T-helper 2 cell treated with Interferon-gamma antibody and Interleukin-4, amounts not matched to agents 100 ng/mL and 5 ng/mL, for 36 hours (primary cell): ENCODE measurements around the gene GLS. TPM values are rescaled to one million over a fixed set of nuclear protein-coding genes. Genes with fewer than 3 reads are reported as not detected.

Experiments
- intact Hi-C: fragments of 100-400 bp; cut with micrococcal nuclease; formaldehyde crosslinking; loops from one replicate; pipeline ENCODE4 v1.15.1; 2023
- total RNA-seq: library from RNA; stranded (reverse); gene quantifications from 2 replicates; pipeline ENCODE4 v1.2.3, GENCODE V29; 2022

Gene GLS
- 159 and 173 TPM in 2 replicates for total RNA-seq

DNA sequence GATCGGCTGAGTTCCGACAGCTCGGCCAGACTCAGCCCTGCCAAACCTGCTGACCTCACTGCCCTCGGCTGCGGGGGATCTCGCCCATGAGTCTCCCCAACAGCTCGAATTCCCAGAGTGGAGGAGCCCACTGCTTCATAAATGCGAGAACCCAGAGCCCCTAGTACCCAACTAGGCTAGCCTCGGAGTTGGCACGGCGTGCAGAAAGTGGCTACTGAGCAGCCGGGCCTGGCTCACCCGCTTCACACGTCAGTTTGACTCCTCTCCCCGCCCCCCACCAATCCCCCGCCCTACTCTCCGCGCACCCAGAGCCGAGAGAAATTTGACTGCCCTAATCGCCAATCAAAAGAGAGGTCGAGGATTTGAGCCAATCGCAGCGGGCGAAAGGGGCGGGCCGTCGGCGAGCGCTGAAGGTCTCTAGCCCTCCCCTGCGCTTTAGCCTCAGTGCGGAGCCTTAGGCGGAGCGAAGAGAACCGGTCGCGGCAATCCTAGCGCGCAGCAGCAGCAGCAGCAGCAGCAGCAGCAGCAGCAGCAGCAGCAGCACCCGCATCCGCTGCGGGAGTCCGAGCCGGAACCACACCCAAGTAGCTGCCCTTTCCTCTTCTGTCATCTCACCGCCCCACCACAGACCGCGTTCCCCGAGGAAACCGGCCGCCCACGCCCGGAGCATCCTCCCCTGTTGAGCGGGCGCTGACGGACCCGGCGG lies at the start of gene GLS:
Gene GLS, plus strand, starts transcription at position 444 of the 706 bp plus-strand sequence. CDS start 264 bp downstream, outside the sequence.
- intact Hi-C loops = loop anchor here (1.0 to 5.0 kb wide), 7 partner anchors 134 to 1440 kb away; partner anchors contain the start of genes ASNSD1, NAB1, ORMDL1 and PMS1

DNA sequence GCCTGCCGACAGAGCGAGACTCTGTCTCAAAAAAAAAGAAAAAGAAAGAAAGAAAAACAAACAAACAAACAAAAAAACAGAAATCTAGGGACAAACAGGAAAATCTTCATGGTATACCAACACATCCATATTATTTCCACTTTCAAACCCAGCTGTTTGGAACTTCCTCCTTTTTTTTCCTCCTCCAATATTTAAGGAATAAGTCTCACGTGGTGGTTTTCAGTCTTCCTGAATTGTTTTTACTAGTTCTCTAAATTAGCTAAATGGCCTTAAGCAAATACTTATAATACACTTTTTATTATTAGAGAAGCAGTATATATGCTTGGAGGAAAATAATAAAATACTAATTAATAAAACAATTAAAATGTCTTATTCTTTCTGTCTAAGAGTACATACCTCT lies 48.7 kb upstream of the GLS start:
- intact Hi-C loops = no loop called here

DNA sequence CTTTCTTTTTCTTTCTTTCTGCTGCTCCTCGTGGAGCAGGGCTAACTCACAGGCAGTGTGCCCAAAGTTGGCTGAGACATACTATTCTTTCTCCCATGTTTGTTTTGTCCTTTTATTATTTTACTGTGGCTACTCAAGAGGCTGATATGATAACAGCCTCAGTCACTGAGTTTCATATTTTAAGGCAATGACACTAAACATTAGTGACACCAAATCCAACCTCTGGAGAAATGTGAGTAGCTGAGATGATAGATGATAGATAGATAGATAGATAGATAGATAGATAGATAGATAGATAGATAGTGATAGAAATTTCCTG lies 45.8 kb upstream of the GLS start:
- intact Hi-C loops = no loop called here

DNA sequence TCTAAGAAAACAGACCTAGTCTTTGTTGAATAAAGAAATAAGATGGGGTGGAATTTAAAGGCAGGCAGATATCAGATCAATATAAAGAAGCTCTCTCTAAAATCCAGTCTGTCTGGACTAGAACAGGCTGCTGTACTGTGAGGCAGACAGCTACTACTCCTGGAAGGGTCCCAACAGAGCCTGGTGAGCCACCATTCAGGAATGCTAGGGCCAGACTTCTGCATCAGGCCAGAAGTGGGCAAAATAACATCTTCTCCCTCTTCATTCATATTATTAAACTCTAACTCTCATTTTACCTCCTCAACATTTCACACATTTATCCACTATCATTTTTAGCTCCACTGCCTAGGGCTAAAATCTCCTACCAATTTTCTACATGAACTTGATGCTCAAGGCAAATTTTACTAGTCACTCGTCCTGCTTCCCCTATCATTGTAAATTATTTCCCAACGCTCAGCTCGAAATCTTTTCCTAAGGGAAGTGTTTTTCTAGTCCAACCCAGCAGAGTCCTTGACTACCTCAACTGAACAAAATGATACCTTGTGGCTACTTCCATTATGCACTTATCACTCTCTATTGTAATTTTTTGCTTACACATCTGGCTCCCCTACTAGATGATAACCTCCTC lies 45.2 kb upstream of the GLS start:
- intact Hi-C loops = no loop called here

DNA sequence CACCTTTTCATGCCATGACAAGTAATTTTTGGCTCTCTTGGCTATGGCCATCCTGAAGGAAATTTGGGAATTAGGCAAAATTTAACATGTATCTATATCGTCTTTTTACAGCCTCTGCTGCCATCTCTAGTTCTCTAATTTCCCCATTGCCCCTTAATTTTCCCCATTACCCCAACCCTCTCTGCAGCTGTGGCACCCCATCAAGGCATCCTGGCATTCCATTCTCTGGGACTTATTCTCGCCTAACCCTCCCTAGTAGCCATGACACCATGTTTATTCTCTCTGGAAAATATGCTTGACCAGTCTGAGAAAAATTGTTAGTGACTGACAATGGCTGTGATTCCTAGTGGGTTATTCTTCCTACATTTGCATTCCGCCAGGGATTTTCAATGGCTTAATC lies 43.9 kb upstream of the GLS start:
- intact Hi-C loops = no loop called here

GRCh38 chr2:190837420-190837819 lies 43.2 kb upstream of the GLS start:
- intact Hi-C loops = no loop called here

- intact Hi-C loops = no loop called here
Measured at GRCh38 chr2:190837952-190838361, 42.7 kb upstream of the GLS start.

DNA sequence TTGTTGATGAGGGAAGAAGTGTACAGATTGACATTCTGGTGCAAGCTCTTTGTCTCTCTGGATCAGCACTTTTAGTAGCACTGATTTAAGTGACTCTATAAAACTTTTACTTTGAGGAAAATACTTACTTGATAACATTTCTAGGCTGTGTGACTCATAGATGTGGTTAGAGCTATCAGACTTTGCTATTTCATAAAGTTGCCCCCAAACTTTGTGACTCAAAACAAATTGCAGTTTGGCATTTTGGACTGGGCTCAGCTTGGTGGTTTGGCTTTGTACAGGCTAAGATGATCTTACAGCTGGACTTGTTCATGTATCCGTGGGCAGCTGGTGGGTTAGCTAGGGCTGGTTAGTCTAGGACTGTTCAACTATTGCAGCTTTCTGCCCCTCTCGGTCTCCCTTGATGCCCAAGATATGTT lies 42.1 kb upstream of the GLS start:
- intact Hi-C loops = no loop called here

DNA sequence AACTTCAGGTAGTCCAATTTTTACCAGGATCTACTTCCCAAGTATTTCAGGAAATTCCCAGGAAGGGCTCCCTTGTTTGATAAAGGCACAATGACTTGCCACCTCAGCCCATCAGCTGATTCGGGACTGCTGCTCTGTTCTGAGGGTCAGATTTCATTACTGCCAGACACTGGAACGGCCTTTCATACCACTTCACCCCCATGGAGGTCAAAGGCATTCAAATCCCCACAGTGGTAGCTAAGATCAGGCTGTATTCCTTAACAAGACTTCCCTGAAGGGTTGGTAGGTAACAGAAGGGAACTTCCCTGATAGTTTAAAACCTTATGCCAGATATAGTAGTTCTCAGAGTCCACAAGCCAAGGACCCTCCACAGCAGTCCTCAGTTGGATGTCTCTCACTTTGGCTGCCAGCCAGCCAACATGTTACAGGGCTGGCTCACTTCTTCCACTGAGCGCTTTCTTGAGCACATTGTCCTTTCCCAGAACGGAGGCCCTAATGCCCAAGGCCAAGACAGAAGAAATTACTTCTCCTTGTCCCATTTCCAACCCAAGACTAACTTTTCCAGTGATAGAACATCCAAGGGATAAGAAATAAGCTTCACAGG lies 40.0 kb upstream of the GLS start:
- intact Hi-C loops = no loop called here

DNA sequence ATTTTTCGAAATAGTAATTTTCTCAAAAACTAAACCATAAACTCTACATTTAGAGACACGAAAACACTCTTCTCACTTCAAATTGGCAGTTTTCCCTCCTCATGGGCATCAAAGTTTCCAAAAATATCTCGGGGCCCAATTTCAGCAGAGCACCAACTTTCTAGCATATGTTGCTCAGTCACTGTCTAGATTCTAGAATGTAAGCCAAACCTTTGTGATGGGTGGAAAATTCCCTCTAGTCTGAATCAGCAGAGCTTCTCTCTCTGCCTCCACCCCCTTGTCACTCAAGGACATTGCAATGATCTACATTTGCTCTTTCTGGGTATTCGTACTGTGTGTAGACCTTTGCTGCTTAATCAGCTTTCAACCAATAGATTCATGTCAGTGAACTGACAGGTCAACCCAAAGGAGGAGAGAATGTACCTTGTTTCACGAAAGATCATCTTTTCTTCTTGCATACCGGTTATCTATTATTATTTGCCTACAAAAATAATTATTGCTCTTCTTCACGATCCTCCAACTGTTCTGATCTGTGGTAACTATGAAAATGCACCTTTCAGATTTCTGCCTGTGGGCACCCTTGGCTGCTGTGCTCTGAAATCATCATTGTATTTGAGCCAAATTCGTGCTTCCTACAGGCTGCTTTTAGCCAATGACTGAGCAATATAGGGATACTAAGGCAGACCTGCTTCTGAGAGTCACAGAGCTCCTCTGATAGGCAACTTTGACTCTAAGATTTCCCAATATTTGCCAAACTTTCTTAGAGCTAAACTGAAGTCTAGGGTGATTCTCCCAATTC lies 38.7 kb upstream of the GLS start:
- intact Hi-C loops = no loop called here

DNA sequence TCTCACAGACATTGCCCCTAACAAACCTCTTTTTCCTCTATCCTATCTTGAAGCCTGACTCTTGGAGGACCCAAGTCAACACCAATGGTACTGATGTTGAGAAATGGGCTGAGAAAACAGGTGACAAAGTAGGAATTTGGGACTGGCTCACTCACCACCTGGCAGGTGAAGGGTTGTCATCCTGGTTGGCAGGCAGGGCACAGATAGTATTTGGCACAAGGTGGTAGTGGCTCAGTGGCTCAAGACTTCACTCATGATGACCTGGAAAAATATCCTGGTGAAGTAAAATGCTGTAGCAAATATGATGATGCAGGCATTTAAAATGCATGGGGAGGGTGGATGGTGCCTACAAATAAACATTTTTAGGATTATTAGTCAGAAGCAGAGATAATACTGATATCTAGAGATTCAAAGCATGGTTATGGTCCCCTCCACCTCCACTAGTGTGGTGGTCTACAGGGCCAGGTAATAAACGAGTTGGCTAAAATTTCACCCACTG lies 38.0 kb upstream of the GLS start:
- intact Hi-C loops = no loop called here

DNA sequence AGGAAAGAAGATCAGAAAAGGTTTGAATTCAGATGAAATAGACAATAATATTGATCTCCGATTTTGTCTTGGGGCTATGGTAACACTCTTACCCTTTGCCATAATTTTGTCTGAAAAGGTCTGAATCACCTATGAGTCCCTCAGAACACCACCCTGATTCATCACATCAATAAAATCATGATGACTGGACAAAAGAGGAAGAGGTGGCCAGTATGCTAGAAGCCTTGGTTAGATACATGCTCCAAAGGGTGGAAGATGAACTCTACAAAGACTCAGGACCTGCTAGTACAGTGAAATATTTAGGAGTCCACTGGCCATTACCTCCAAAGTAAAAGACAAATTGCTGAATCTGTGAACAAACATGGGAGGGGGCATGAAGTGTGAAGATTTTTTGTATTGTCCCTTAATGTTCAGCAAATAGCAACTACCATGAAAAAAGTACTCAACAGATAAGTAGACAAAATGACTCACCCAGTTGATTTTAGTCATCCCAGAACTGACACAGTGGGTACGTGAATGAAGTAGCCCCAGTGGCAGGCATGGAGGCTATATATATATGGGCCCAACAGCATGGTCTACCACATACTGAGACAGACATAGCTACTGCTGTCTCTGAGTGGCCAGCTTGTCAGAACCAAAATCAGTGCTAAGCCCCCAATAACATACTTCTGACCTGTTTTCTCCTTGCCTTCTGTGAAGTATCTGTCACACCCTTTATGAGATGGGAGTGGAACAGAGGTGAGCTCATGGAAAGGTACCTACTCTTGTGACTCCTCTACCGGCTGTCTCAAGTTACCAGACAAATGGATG lies 36.5 kb upstream of the GLS start:
- intact Hi-C loops = no loop called here

- intact Hi-C loops = no loop called here
Measured at GRCh38 chr2:190844700-190845401, 35.8 kb upstream of the GLS start.

- intact Hi-C loops = no loop called here
Measured at GRCh38 chr2:190846746-190847145, 33.9 kb upstream of the GLS start.

DNA sequence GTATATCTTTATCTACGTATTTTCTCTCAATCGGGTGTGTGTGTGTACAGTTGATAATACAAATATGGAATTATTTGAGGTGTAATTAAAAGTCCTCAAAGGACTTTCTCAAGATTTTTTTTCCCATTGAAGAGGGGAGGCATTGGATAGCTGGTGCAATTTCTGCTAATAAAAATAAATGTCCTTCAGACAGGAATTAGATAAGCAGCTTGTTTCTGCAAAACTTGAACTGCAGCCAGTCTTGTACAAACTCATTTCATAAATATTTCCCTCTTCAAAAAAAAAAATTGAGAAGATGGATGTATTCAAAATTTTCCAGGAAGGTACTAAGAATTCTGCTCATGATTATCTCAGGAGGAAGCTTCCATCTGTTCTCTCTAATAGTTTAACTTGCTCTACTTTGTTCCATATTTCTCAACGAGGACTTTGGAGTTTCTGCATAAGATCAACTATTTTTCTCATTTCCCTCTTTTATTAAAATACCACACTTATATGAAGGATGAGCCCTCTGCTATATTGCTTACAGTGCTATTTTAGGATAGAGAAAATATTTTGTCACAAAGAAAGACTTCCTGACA lies 33.0 kb upstream of the GLS start:
- intact Hi-C loops = no loop called here

DNA sequence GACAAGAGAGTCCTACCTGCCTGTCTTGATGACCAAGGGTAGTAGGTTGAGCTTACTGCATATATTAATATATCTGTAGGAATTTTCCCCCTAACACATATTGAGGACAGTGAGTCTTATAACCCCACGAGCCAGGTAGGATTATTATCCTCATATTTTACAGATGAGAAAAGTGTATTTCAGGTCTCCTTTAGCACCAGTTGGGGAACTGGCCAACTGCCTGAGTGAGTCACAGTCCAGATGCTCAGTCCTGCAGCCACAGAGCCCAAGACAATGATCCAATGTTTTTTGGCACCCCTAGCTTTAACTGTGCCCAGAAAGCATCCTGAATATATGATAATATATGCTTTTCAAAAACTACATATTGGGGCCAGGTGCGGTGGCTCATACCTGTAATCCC lies 30.8 kb upstream of the GLS start:
- intact Hi-C loops = loop anchor here (1.0 to 5.0 kb wide), 3 partner anchors 33 to 113 kb away; no protein-coding TSS in a partner anchor

DNA sequence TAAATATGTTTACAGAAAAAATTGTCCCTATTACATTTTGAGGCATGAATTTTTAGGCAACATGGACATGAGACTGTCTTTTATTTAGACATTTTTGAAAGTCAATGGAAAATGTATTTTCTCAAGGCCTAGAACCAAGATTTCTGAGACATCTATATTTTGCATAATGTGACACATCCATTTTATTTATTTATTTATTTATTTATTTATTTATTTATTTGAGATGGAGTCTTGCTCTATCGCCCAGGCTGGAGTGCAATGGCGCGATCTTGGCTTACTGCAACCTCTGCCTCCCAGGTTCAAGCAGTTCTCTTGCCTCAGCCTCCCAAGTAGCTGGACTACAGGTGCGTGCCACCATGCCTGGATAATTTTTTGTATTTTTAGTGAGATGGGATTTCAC lies 27.6 kb upstream of the GLS start:
- intact Hi-C loops = loop anchor here (5.0 kb wide), 1 partner anchor 109 kb away; no protein-coding TSS in a partner anchor

- intact Hi-C loops = loop anchor here (5.0 kb wide), 1 partner anchor 109 kb away; no protein-coding TSS in a partner anchor
Measured at GRCh38 chr2:190853531-190854383, 26.9 kb upstream of the GLS start.

- intact Hi-C loops = loop anchor here (5.0 kb wide), 1 partner anchor 108 kb away; no protein-coding TSS in a partner anchor
Measured at GRCh38 chr2:190854726-190855125, 25.9 kb upstream of the GLS start.
